GM19324 (cell line): ENCODE measurements around the gene ACSM6.
"Not testable (repeated sequence)": the region's sequence is repeated elsewhere in the genome, so short reads cannot be mapped to it uniquely, and the experiment has no call there.

Experiments
- ATAC-seq: cut with Tn5 transposase; IDR thresholded peaks from one replicate; pipeline ENCODE4 v1.9.1; 2021; ENCODE audit warnings: mild to moderate bottlenecking, moderate library complexity; ENCODE audit not compliant: unreplicated experiment, low FRiP score

Gene ACSM6

GRCh38 chr10:95193944-95194343 lies at the start of gene ACSM6:
Gene ACSM6 (plus strand): TSS chr10:95194238. CDS start chr10:95194486, 248 bp downstream.
- no peak for ATAC-seq

- no peak for ATAC-seq
Measured at GRCh38 chr10:95168694-95169093, 25.3 kb upstream of the ACSM6 start.

- no peak for ATAC-seq
Measured at GRCh38 chr10:95169522-95169921, 24.5 kb upstream of the ACSM6 start.

- ATAC-seq = no peak
Measured at GRCh38 chr10:95170790-95171189, 23.2 kb upstream of the ACSM6 start.

GRCh38 chr10:95171336-95171735 lies 22.7 kb upstream of the ACSM6 start:
- ATAC-seq = no peak

- no peak for ATAC-seq
Measured at GRCh38 chr10:95172851-95173250, 21.2 kb upstream of the ACSM6 start.

GRCh38 chr10:95176101-95176500 lies 17.9 kb upstream of the ACSM6 start:
- no peak for ATAC-seq

- no peak for ATAC-seq
Measured at GRCh38 chr10:95177429-95177828, 16.6 kb upstream of the ACSM6 start.

GRCh38 chr10:95178266-95178665 lies 15.8 kb upstream of the ACSM6 start:
- no peak for ATAC-seq

GRCh38 chr10:95178797-95179196 lies 15.2 kb upstream of the ACSM6 start:
- no peak for ATAC-seq

- ATAC-seq = no peak
Measured at GRCh38 chr10:95181726-95182125, 12.3 kb upstream of the ACSM6 start.

- peak; percentile 100 for ATAC-seq
Measured at GRCh38 chr10:95183271-95184230, 10.5 kb upstream of the ACSM6 start.

- no peak for ATAC-seq
Measured at GRCh38 chr10:95187617-95188016, 6.4 kb upstream of the ACSM6 start.

- ATAC-seq = no peak
Measured at GRCh38 chr10:95188593-95188992, 5.4 kb upstream of the ACSM6 start.

GRCh38 chr10:95196046-95196445 lies 2.0 kb downstream of the ACSM6 start:
- ATAC-seq = no peak

- ATAC-seq = no peak
Measured at GRCh38 chr10:95201736-95202135, 7.7 kb downstream of the ACSM6 start.

GRCh38 chr10:95202865-95203264 lies 8.8 kb downstream of the ACSM6 start:
- ATAC-seq = not testable (repeated sequence)

GRCh38 chr10:95208702-95209391 lies 14.8 kb downstream of the ACSM6 start:
- ATAC-seq = no peak

GRCh38 chr10:95209509-95210127 lies 15.6 kb downstream of the ACSM6 start:
- no peak for ATAC-seq

GRCh38 chr10:95211606-95212279 lies 17.7 kb downstream of the ACSM6 start:
- no peak for ATAC-seq

- ATAC-seq = no peak
Measured at GRCh38 chr10:95214369-95214768, 20.3 kb downstream of the ACSM6 start.
